Uterus (tissue), 4 donors: ENCODE measurements around the gene SCLT1. TPM values are rescaled to one million over a fixed set of nuclear protein-coding genes. Genes with fewer than 3 reads are reported as not detected.

Source experiments
- DNase-seq, 2 donors: peaks; one replicate each; pipeline ENCODE4 v3.0.0-alpha.2; 2019 to 2020
- H3K27ac ChIP-seq, 2 donors: fragments of 200-600 bp; sonication (generic); 1 replicate in 1 of 2; 2 replicates in 1 of 2; pipeline ENCODE4 v1.5.1; 2016 to 2018
- H3K27me3 ChIP-seq, 2 donors: fragments of 200-600 bp; sonication (generic); one replicate each; pipeline ENCODE4 v1.5.1; 2018 to 2019; ENCODE audit warnings: control low read depth in 1 of 2
- H3K36me3 ChIP-seq, 2 donors: fragments of 200-600 bp; sonication (generic); one replicate each; pipeline ENCODE4 v1.5.1; 2019; ENCODE audit warnings: control low read depth in 1 of 2
- H3K4me1 ChIP-seq, 2 donors: fragments of 200-600 bp; sonication (generic); one replicate each; pipeline ENCODE4 v1.5.1; 2018 to 2019; ENCODE audit warnings: control low read depth in 1 of 2
- H3K4me3 ChIP-seq, 2 donors: fragments of 200-600 bp; sonication (generic); 1 replicate in 1 of 2; 2 replicates in 1 of 2; pipeline ENCODE4 v1.5.1; 2018 to 2019; ENCODE audit warnings: mild to moderate bottlenecking in 1 of 2
- H3K9me3 ChIP-seq, 2 donors: fragments of 200-600 bp; sonication (generic); one replicate each; pipeline ENCODE4 v1.5.1; 2019; ENCODE audit warnings: control low read depth in 1 of 2
- CTCF ChIP-seq, 4 experiments: fragments of 200-600 bp in 2 of 4; fragments of 450-650 bp in 2 of 4; sonication (generic) in 2 of 4; IDR thresholded peaks; one replicate each; pipeline ENCODE4 v1.5.1; 2016 to 2019; ENCODE audit warnings: antibody characterized with exemption in 4 of 4, mild to moderate bottlenecking in 2 of 4, moderate library complexity in 1 of 4
- POLR2A ChIP-seq, 2 donors: fragments of 450-650 bp; IDR thresholded peaks; one replicate each; pipeline ENCODE4 v1.6.1; 2016; ENCODE audit warnings: antibody characterized with exemption in 2 of 2, mild to moderate bottlenecking in 1 of 2, moderate library complexity in 1 of 2
- intact Hi-C: fragments of 100-400 bp; cut with DNase I; formaldehyde crosslinking; loops from one replicate; pipeline ENCODE4 v1.15.1; 2023; ENCODE audit warnings: low total_unique reads
- total RNA-seq, 4 donors: library from RNA; depleted of rRNA in 3 of 4; stranded (reverse); fragments of >200 nt in 3 of 4; gene quantifications; one replicate each; pipeline versions ENCODE4 v1.1.0 to v1.2.4, GENCODE V29; 2014 to 2023
- donor health status: DM: yes; HTN: yes; CAD: no.

SCLT1 gene
- total RNA-seq, 4 donors from 2014 or later: 7.2 to 47.5 (median 30.6) TPM

- no peak overlapping the region for H3K4me3 ChIP-seq
- no peak for TF ChIP-seq CTCF (IDR thresholded peaks at IDR 0.05)
- no peak for TF ChIP-seq POLR2A (IDR thresholded peaks at IDR 0.05)
- H3K36me3 ChIP-seq: no peaks in the 10 kb centered on the region
- no peaks in the 10 kb centered on the region for H3K27me3 ChIP-seq
- intact Hi-C loops: no loop called here
- no peak for DNase-seq
- H3K9me3 ChIP-seq: no peaks in the 10 kb centered on the region
- H3K27ac ChIP-seq: no peak overlapping the region
- H3K4me1 ChIP-seq: peaks cover 0 to 3% of the 10 kb centered on the region in 2 donors
Observed at GRCh38 chr4:128855621-128856020, 237.7 kb downstream of the SCLT1 start.

- TF ChIP-seq CTCF (IDR thresholded peaks at IDR 0.05): no peak
- no peak for TF ChIP-seq POLR2A (IDR thresholded peaks at IDR 0.05)
- H3K4me3 ChIP-seq: no peak overlapping the region
- no peak for DNase-seq
- no peak overlapping the region for H3K27ac ChIP-seq
- H3K36me3 ChIP-seq: no peaks in the 10 kb centered on the region
- H3K27me3 ChIP-seq: no peaks in the 10 kb centered on the region
- peaks cover 0 to 3% of the 10 kb centered on the region in 2 donors for H3K4me1 ChIP-seq
- H3K9me3 ChIP-seq: no peaks in the 10 kb centered on the region
- intact Hi-C loops: no loop called here
Observed at GRCh38 chr4:128854433-128854832, 238.9 kb downstream of the SCLT1 start.

GRCh38 chr4:128853741-128854140, 239.6 kb downstream of the SCLT1 start:
- no peak for TF ChIP-seq CTCF (IDR thresholded peaks at IDR 0.05)
- TF ChIP-seq POLR2A (IDR thresholded peaks at IDR 0.05): no peak
- H3K36me3 ChIP-seq: no peaks in the 10 kb centered on the region
- H3K27ac ChIP-seq: no peak overlapping the region
- H3K9me3 ChIP-seq: no peaks in the 10 kb centered on the region
- H3K4me3 ChIP-seq: no peak overlapping the region
- no peaks in the 10 kb centered on the region for H3K27me3 ChIP-seq
- DNase-seq: no peak
- intact Hi-C loops: no loop called here
- H3K4me1 ChIP-seq: no peaks in the 10 kb centered on the region

GRCh38 chr4:128850252-128850651, 243.1 kb downstream of the SCLT1 start:
- H3K27me3 ChIP-seq: no peaks in the 10 kb centered on the region
- no peaks in the 10 kb centered on the region for H3K9me3 ChIP-seq
- no peaks in the 10 kb centered on the region for H3K4me1 ChIP-seq
- intact Hi-C loops: no loop called here
- H3K36me3 ChIP-seq: no peaks in the 10 kb centered on the region
- H3K27ac ChIP-seq: no peak overlapping the region
- no peak for DNase-seq
- no peak overlapping the region for H3K4me3 ChIP-seq
- TF ChIP-seq CTCF (IDR thresholded peaks at IDR 0.05) (no peak), POLR2A (IDR thresholded peaks at IDR 0.05) (no peak)

DNA sequence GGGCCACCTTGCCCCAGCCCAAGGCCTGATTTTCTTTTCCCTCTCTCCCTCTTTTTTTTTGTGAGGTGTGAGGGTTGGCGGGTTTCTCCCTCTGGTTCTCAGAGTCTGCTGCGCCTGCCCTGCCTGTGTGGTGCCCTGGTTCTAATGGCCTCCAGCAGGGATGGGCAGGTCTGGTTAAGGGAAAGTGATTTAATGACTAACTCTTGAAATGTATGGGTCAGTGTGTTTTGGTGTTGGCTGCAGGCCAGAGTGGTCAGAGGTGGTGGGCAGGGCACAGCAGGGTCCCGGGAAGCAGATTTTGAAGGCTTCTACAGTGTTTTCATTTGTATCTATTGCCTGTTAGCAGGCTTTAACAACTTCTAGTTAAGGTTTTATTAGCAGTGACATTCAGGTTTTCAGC, 244.9 kb downstream of the SCLT1 start:
- Histone ChIP-seq H3K27me3 (no peaks in the 10 kb centered on the region), H3K4me3 (no peak overlapping the region), H3K4me1 (no peaks in the 10 kb centered on the region), H3K36me3 (no peaks in the 10 kb centered on the region), H3K9me3 (no peaks in the 10 kb centered on the region), H3K27ac (no peak overlapping the region)
- DNase-seq: no peak
- intact Hi-C loops: no loop called here
- TF ChIP-seq POLR2A (IDR thresholded peaks at IDR 0.05) (no peak), CTCF (IDR thresholded peaks at IDR 0.05) (no peak)
